CD4-positive, alpha-beta T cell (primary cell): ENCODE measurements around the gene PACSIN2. TPM values are rescaled to one million over a fixed set of nuclear protein-coding genes. Genes with fewer than 3 reads are reported as not detected.
"Not testable (repeated sequence)": the region's sequence is repeated elsewhere in the genome, so short reads cannot be mapped to it uniquely, and the experiment has no call there.

Experiments
- ATAC-seq: fragments of 200-7000 bp; cut with Tn5 transposase; one replicate; pipeline ENCODE4 v1.10.0; 2022; ENCODE audit warnings: mild to moderate bottlenecking; ENCODE audit not compliant: poor library complexity
- CTCF ChIA-PET: fragments of 350-600 bp; sonication (Branson Sonifier 250); formaldehyde crosslinking; loops from one replicate; lab custom pipeline; 2021; ENCODE audit warnings: antibody characterized with exemption, inconsistent platforms; lab: Charles Lee
- POLR2A ChIA-PET: fragments of 350-600 bp; sonication (Branson Sonifier 250); formaldehyde crosslinking; loops from one replicate; lab custom pipeline; 2021; ENCODE audit warnings: antibody characterized with exemption, inconsistent platforms; lab: Charles Lee
- DNase-seq, 14 experiments: peaks; one replicate each; pipeline ENCODE4 v3.0.0-alpha.2; 2013 to 2020; ENCODE audit warnings: mixed read lengths in 2 of 14
- H3K27ac ChIP-seq, 2 donors: one replicate each; pipeline versions ENCODE4 v1.5.1 to v1.7.0; 2013; ENCODE audit warnings: low read length in 2 of 2, low read depth in 1 of 2, mild to moderate bottlenecking in 1 of 2
- H3K27me3 ChIP-seq, 2 experiments: 1 replicate in 1 of 2; 2 replicates in 1 of 2; pipeline versions ENCODE4 v1.6.1 to v1.7.0; 2013; ENCODE audit warnings: low read length in 2 of 2, control low read depth in 1 of 2, mild to moderate bottlenecking in 1 of 2, moderate library complexity in 1 of 2; ENCODE audit not compliant: insufficient read depth in 2 of 2, control insufficient read depth in 1 of 2
- H3K36me3 ChIP-seq: one replicate; pipeline ENCODE4 v1.6.1; 2013; ENCODE audit warnings: low read length, control low read depth; ENCODE audit not compliant: insufficient read depth
- H3K4me1 ChIP-seq: one replicate; pipeline ENCODE4 v1.6.1; 2013; ENCODE audit warnings: low read length, control low read depth; ENCODE audit not compliant: insufficient read depth
- H3K4me3 ChIP-seq: one replicate; pipeline ENCODE4 v1.5.1; 2013; ENCODE audit warnings: mild to moderate bottlenecking, low read length, moderate library complexity
- H3K9me3 ChIP-seq, 2 experiments: 1 replicate in 1 of 2; 2 replicates in 1 of 2; pipeline versions ENCODE4 v1.6.1 to v1.7.0; 2013; ENCODE audit warnings: low read length in 2 of 2, mild to moderate bottlenecking in 2 of 2, control low read depth in 1 of 2, moderate library complexity in 1 of 2; ENCODE audit not compliant: control insufficient read depth in 1 of 2, insufficient read depth in 1 of 2
- H3K27ac Mint-ChIP-seq: one replicate; pipeline ENCODE4 v1.8.0; 2020; ENCODE audit warnings: mixed read lengths
- H3K27me3 Mint-ChIP-seq: one replicate; pipeline ENCODE4 v1.8.0; 2021; ENCODE audit warnings: mixed read lengths
- H3K36me3 Mint-ChIP-seq: one replicate; pipeline ENCODE4 v1.8.0; 2021; ENCODE audit warnings: low read depth, mixed read lengths
- H3K4me1 Mint-ChIP-seq: one replicate; pipeline ENCODE4 v1.8.0; 2021; ENCODE audit warnings: low read depth, mixed read lengths
- H3K4me3 Mint-ChIP-seq: one replicate; pipeline ENCODE4 v1.8.0; 2020; ENCODE audit warnings: mild to moderate bottlenecking, mixed read lengths
- H3K9me3 Mint-ChIP-seq: one replicate; pipeline ENCODE4 v1.8.0; 2020; ENCODE audit warnings: mixed read lengths
- CTCF ChIP-seq: fragments of 200-600 bp; IDR thresholded peaks from one replicate; pipeline ENCODE4 v1.8.0; 2022; ENCODE audit warnings: antibody characterized with exemption, mild to moderate bottlenecking
- intact Hi-C, 2 experiments: fragments of 100-400 bp; cut with DNase I in 1 of 2; cut with micrococcal nuclease in 1 of 2; formaldehyde crosslinking; loops; one replicate each; pipeline versions ENCODE4 v1.15.1 to v1.9.0; 2023 to 2025; cut with DNase I, micrococcal nuclease
- total RNA-seq, 174 experiments: library from RNA in 2 of 174; stranded (reverse) in 2 of 174; gene quantifications; one replicate each; pipeline ENCODE4 v1.2.3 and lab custom pipeline; 2021 to 2026

Gene PACSIN2
- total RNA-seq, 2 experiments from 2014 or later: 23.3 to 25.5 TPM

- Histone ChIP-seq H3K9me3 (no peaks in the 10 kb centered on the region), H3K4me3 (no peak overlapping the region), H3K27me3 (no peaks in the 10 kb centered on the region), H3K4me1 (peaks cover 52% of the 10 kb centered on the region), H3K27ac (no peak overlapping the region), H3K36me3 (peaks cover 2% of the 10 kb centered on the region)
- DNase-seq (peak in 1 of 14 experiments; percentile 33), ATAC-seq (no peak)
- intact Hi-C loops: no loop called here
- H3K4me1 Mint-ChIP-seq: peaks cover 83% of the 10 kb centered on the region
- no peak for TF ChIP-seq CTCF
- peak overlapping the region; percentile 63 for H3K27ac Mint-ChIP-seq
- H3K36me3 Mint-ChIP-seq: no peaks in the 10 kb centered on the region
- POLR2A ChIA-PET: interaction anchor here (0.7 to 1.3 kb wide), 3 partner anchors 13 to 15 kb away, joined by 3 to 6 read pairs (median 3); partner anchors contain the start of gene PACSIN2
- H3K27me3 Mint-ChIP-seq: no peaks in the 10 kb centered on the region
- H3K9me3 Mint-ChIP-seq: no peaks in the 10 kb centered on the region
- H3K4me3 Mint-ChIP-seq: no peak overlapping the region
- CTCF ChIA-PET: no interaction called here
Observed at GRCh38 chr22:43000441-43001175, 14.3 kb downstream of the PACSIN2 start.

DNA sequence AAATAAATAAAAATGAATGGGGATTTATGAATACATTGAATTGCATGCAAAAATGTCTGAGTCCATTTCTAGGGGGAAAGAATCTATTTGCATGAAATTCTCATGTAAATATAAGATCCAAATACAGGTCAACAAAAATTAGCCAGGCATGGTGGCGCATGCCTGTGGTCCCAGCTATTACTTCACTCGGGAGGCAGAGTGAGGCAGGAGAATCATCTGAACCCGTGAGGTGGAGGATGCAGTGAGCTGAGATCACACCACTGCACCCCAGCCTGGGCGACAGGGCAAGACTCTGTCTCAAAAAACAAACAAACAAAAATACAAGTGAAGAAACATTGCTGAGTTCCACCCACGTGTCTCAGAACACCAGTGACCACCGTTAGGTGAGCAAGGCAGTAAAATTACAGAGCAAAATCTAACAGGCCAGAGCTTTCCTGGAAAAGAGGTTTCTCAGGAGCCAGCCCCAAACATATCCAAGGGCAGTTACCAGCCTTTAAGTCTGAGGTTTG lies 17.3 kb downstream of the PACSIN2 start:
- no peak overlapping the region for H3K4me3 ChIP-seq
- H3K36me3 ChIP-seq: peaks cover 5% of the 10 kb centered on the region
- no peaks in the 10 kb centered on the region for H3K27me3 ChIP-seq
- H3K27ac ChIP-seq: no peak overlapping the region
- peaks cover 0 to 2% of the 10 kb centered on the region in 2 experiments for H3K9me3 ChIP-seq
- Mint-ChIP-seq H3K27me3 (no peaks in the 10 kb centered on the region), H3K36me3 (peaks cover 19% of the 10 kb centered on the region), H3K9me3 (no peaks in the 10 kb centered on the region), H3K4me1 (peaks cover 63% of the 10 kb centered on the region), H3K4me3 (no peak overlapping the region), H3K27ac (peak overlapping the region; percentile 48)
- no peak for TF ChIP-seq CTCF
- CTCF ChIA-PET: no interaction called here
- intact Hi-C loops: no loop called here
- peaks cover 43% of the 10 kb centered on the region for H3K4me1 ChIP-seq
- DNase-seq: no peak
- no peak for ATAC-seq
- POLR2A ChIA-PET: no interaction called here

DNA sequence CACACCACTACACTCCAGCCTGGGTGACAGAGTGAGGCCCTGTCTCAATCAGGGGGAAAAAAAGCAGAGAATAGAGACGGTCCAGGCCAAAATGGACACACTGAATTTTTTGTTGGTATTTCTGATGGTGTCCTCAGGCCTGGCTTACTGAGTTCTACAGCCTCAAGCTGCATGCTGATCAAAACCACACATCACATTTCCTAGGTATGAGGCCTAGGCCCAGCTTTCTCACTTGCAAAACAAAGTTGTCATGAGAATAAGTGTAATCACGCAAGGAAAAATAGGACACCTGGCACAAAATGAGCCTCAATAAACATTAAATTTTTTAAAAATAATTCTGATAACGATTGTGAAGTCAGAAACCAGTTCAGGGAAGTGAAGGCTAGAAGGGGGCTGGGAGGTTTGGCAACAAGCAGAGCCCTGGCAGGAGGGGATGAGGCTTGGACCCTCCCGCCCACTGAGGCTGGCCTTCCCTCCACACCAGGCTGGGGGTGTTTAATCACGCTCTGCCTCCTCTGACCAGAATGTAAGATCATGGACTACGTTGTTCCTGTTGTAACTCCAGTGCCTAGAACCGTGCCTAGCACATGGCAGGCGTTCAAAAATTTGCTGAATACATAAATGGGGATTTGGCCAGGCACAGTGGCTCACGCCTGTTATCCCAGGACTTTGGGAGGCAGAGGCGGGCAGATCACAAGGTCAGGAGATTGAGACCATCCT lies 18.1 kb downstream of the PACSIN2 start:
- DNase-seq (no peak), ATAC-seq (no peak)
- Mint-ChIP-seq H3K36me3 (peaks cover 25% of the 10 kb centered on the region), H3K9me3 (no peaks in the 10 kb centered on the region), H3K4me3 (no peak overlapping the region), H3K27me3 (no peaks in the 10 kb centered on the region), H3K4me1 (peaks cover 56% of the 10 kb centered on the region), H3K27ac (no peak overlapping the region)
- peaks cover 0 to 3% of the 10 kb centered on the region in 2 experiments for H3K9me3 ChIP-seq
- no peak for TF ChIP-seq CTCF
- intact Hi-C loops: no loop called here
- POLR2A ChIA-PET: no interaction called here
- no peaks in the 10 kb centered on the region for H3K27me3 ChIP-seq
- CTCF ChIA-PET: no interaction called here
- no peak overlapping the region for H3K4me3 ChIP-seq
- peaks cover 5% of the 10 kb centered on the region for H3K36me3 ChIP-seq
- no peak overlapping the region for H3K27ac ChIP-seq
- H3K4me1 ChIP-seq: peaks cover 39% of the 10 kb centered on the region

DNA sequence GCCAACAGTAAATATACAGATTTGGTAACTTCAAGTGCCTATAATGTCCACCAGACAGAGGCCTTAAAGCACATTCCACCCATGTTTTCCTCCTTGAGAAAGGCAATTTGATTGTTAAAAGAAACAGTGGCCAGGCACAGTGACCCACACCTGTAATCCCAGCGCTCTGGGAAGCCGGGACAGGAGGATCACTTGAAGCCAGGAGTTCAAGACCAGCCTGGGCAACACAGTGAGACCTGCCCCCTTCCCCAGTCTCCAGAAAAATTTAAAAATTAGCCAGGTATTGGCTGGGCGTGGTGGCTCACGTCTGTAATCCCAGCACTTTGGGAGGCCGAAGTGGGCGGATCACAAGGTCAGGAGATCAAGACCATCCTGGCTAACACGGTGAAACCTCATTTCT lies 19.3 kb downstream of the PACSIN2 start:
- H3K27me3 Mint-ChIP-seq, H3K36me3 ChIP-seq, intact Hi-C loops, H3K27ac ChIP-seq, H3K4me3 Mint-ChIP-seq, POLR2A ChIA-PET, H3K27ac Mint-ChIP-seq, H3K9me3 Mint-ChIP-seq, ATAC-seq, CTCF ChIA-PET, DNase-seq, H3K4me3 ChIP-seq, H3K9me3 ChIP-seq, H3K27me3 ChIP-seq: not testable (repeated sequence)
- peaks cover 25% of the 10 kb centered on the region for H3K36me3 Mint-ChIP-seq
- H3K4me1 Mint-ChIP-seq: peaks cover 49% of the 10 kb centered on the region
- H3K4me1 ChIP-seq: peaks cover 27% of the 10 kb centered on the region
